Mucosa of descending colon (tissue), 3 donors: ENCODE measurements around the gene CPT1C. TPM values are rescaled to one million over a fixed set of nuclear protein-coding genes. Genes with fewer than 3 reads are reported as not detected.
A peak's percentile ranks its signal among the peaks of the same experiment; 100 is the strongest.

Experiments used
- ATAC-seq: fragments of 200-7000 bp; cut with Tn5 transposase; one replicate; pipeline ENCODE4 v1.9.1; 2020; ENCODE audit warnings: mild to moderate bottlenecking, moderate library complexity
- DNase-seq, 3 donors: peaks; one replicate each; pipeline ENCODE4 v3.0.0-alpha.2; 2020
- H3K36me3 ChIP-seq: fragments of 200-600 bp; one replicate; pipeline ENCODE4 v1.8.0; 2021; ENCODE audit warnings: low read depth, mild to moderate bottlenecking
- H3K4me1 ChIP-seq: fragments of 200-600 bp; one replicate; pipeline ENCODE4 v1.8.0; 2021; ENCODE audit warnings: low read depth, mild to moderate bottlenecking
- H3K4me3 ChIP-seq: fragments of 200-600 bp; one replicate; pipeline ENCODE4 v1.8.0; 2021; ENCODE audit warnings: mild to moderate bottlenecking
- H3K9me3 ChIP-seq: fragments of 200-600 bp; one replicate; pipeline ENCODE4 v1.8.0; 2021; ENCODE audit warnings: mild to moderate bottlenecking
- CTCF ChIP-seq: fragments of 200-600 bp; IDR thresholded peaks from one replicate; pipeline ENCODE4 v1.8.0; 2022; ENCODE audit warnings: antibody characterized with exemption, mild to moderate bottlenecking
- intact Hi-C, 2 donors: fragments of 100-400 bp; cut with DNase I in 1 of 2; cut with micrococcal nuclease in 1 of 2; formaldehyde crosslinking; loops; one replicate each; pipeline versions ENCODE4 v1.11.0 to v1.11.1; 2022; cut with DNase I, micrococcal nuclease
- long read RNA-seq, 2 donors: library from polyadenylated mRNA; unstranded; transcript quantifications; one replicate each; pipeline ENCODE4 v2.0.0, GENCODE V29; 2019 to 2021
- total RNA-seq, 3 donors: library from RNA; stranded (reverse); fragmentation: NEBNext Ultra II Directional in 2 of 3; extraction: Animal tissue kit (Norgen Biotek cat#: 25700) in 2 of 3; gene quantifications; one replicate each; pipeline versions ENCODE4 v1.2.1 to v1.2.4, GENCODE V29; 2021 to 2023
- donor health status: DM: no; HTN: no; CAD: no; lungs with moderate emphysema.
- donor health status: DM: no; HTN: no; CAD: no.
- donor health status: DM: no; HTN: yes; CAD: no.

Gene CPT1C
- total RNA-seq, result 1 to 10 TPM; 1.9 to 7.6 (median 2.2) TPM
- long read RNA-seq, donor 1, partial matches to known transcripts, result 1 of 3 reads
- long read RNA-seq, donor 1, other reads (novel, unspliced or antisense), result 2 of 3 reads
- long read RNA-seq, donor 2, partial matches to known transcripts, result 0 of 1 reads
- long read RNA-seq, donor 2, other reads (novel, unspliced or antisense), result 0 of 1 reads

- Histone ChIP-seq H3K36me3 (no peaks in the 10 kb centered on the region), H3K4me1 (peaks cover 17% of the 10 kb centered on the region), H3K4me3 (no peak within 1 kb of the TSS), H3K9me3 (no peaks in the 10 kb centered on the region)
- peak; percentile 73 for ATAC-seq
- DNase-seq, result peak in 2 of 3 donors; percentile 67 to 80
- TF ChIP-seq CTCF, result no peak
- intact Hi-C loops, result no loop called here
Observed at GRCh38 chr19:49690656-49691242, at the start of gene CPT1C. TSS of gene CPT1C (plus strand) at chr19:49691116. CDS start at chr19:49692253, 1,137 bp downstream.

- peak; percentile 79 for ATAC-seq
- H3K4me1 ChIP-seq, result peaks cover 32% of the 10 kb centered on the region
- intact Hi-C loops, result no loop called here
- H3K36me3 ChIP-seq, result peaks cover 5% of the 10 kb centered on the region
- H3K4me3 ChIP-seq, result peak within 1 kb of the TSS; percentile 73
- no peak for TF ChIP-seq CTCF
- H3K9me3 ChIP-seq, result no peaks in the 10 kb centered on the region
- peak; percentile 99 to 100 (median 99) for DNase-seq
Observed at GRCh38 chr19:49641688-49642491, 49.0 kb upstream of the CPT1C start, which contains the start of gene SCAF1. TSS of gene SCAF1 (plus strand) at chr19:49642209. CDS start at chr19:49645027, 2,818 bp downstream.

GRCh38 chr19:49642492-49643035 lies 48.4 kb upstream of the CPT1C start:
- peaks cover 5% of the 10 kb centered on the region for H3K36me3 ChIP-seq
- peak in 2 of 3 donors; percentile 33 to 43 for DNase-seq
- H3K4me1 ChIP-seq, result peaks cover 32% of the 10 kb centered on the region
- TF ChIP-seq CTCF, result no peak
- H3K9me3 ChIP-seq, result no peaks in the 10 kb centered on the region
- intact Hi-C loops, result no loop called here
- ATAC-seq, result no peak
- H3K4me3 ChIP-seq, result peak overlapping the region; percentile 73

GRCh38 chr19:49643466-49643865 lies 47.5 kb upstream of the CPT1C start:
- peaks cover 5% of the 10 kb centered on the region for H3K36me3 ChIP-seq
- H3K4me3 ChIP-seq, result no peak overlapping the region
- DNase-seq (no peak), ATAC-seq (no peak)
- intact Hi-C loops, result no loop called here
- peaks cover 25% of the 10 kb centered on the region for H3K4me1 ChIP-seq
- H3K9me3 ChIP-seq, result no peaks in the 10 kb centered on the region
- no peak for TF ChIP-seq CTCF

- TF ChIP-seq CTCF, result no peak
- intact Hi-C loops, result no loop called here
- DNase-seq, result no peak
Observed at GRCh38 chr19:49645592-49645991, 45.3 kb upstream of the CPT1C start.

More at GRCh38 chr19:49645592-49645991, 45.3 kb upstream of the CPT1C start:
- ATAC-seq, result no peak
- Histone ChIP-seq H3K36me3 (peaks cover 5% of the 10 kb centered on the region), H3K9me3 (no peaks in the 10 kb centered on the region), H3K4me3 (no peak overlapping the region), H3K4me1 (peaks cover 12% of the 10 kb centered on the region)
